AML-193 (cell line): ENCODE results near the gene ADRB1.
A peak's percentile ranks its signal among the peaks of the same experiment; 100 is the strongest.

ENCODE experiments used
- DNase-seq, 2 experiments: peaks; one replicate each; lab custom pipeline; 2025; lab: John Stamatoyannopoulos, UW

Gene ADRB1

DNA sequence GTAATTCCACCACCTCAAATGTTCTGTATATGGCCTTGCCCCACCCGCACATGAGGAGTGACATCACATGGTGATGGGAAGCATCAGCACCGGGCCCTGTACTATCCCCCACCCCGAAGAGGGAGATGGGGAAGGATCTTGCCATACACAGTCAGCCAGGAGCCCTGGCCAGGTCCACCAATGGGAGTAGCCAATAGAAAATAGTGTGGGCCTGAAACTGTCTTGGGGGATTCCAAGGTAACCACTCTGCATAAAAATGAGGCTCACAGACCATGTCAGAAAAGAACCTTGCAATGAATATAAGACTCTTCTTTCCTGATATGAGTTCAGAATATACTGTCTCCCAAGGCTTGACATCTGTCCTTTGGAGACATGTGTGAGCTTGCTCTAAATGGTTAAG lies 51.1 kb downstream of the ADRB1 start:
- no peak for DNase-seq

DNA sequence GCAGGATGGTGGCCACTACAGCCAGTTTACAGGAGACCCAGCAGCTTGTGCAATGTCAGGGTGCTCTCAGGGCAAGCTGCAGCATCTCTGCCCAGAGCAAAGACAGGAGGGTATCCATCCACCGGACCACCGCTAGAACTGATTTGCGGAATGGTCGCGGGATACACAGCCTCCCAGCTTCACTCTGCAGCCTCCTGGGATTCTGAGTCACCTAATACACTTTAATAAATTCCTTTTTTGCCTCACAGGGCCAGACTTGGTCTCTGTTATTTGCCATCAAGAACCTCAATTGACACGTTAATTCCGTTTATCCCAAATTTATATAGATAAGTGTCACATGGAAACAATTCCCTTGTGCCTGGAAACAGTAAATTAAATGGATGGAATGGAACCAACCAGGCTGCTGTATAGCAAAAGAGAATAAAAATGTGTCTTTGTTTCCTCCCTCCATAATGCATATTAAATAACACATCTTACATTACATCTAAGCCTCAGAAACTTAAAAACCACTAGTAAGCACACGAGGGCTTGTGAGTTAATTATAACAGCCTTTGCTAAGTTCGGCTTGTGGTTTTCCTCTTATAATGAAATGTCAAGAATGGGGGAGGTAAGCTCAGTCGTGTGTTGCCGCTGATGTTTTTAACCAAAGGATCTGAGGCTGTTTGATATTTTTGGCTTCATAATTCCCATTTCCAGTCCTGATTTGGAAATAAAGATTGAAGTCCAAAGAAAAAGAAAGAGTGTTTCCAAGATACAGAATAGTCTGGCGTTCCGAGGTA lies 52.1 kb downstream of the ADRB1 start:
- peak; percentile 58 to 59 for DNase-seq
